ENCODE data around the gene RNMT. TPM values are rescaled to one million over a fixed set of nuclear protein-coding genes. Genes with fewer than 3 reads are reported as not detected.
"Not testable (repeated sequence)": the region's sequence is repeated elsewhere in the genome, so short reads cannot be mapped to it uniquely, and the experiment has no call there.

RNMT gene
- total RNA-seq (10 to 100 TPM; 11.4 to 73.5 (median 31.3) TPM), polyA plus RNA-seq (10 to 100 TPM in 2 of 3 donors, 1 to 10 TPM in 1; 9.0 to 11.5 (median 10.1) TPM)
- long read RNA-seq, donor 1, full-length matches to known transcripts = 4 of 9 reads
- long read RNA-seq, donor 1, partial matches to known transcripts = 5 of 9 reads
- long read RNA-seq, donor 1, other reads (novel, unspliced or antisense) = 0 of 9 reads
- long read RNA-seq, donor 2, full-length matches to known transcripts = 5 of 5 reads
- long read RNA-seq, donor 2, partial matches to known transcripts = 0 of 5 reads
- long read RNA-seq, donor 2, other reads (novel, unspliced or antisense) = 0 of 5 reads
- long read RNA-seq, donor 3 = 0 reads
- long read RNA-seq, donor 4 = 0 reads
- long read RNA-seq, donor 5 = 0 reads
- long read RNA-seq, donor 6, full-length matches to known transcripts = 3 of 8 reads
- long read RNA-seq, donor 6, partial matches to known transcripts = 5 of 8 reads
- long read RNA-seq, donor 6, other reads (novel, unspliced or antisense) = 0 of 8 reads
- long read RNA-seq, donor 7, full-length matches to known transcripts = 3 of 3 reads
- long read RNA-seq, donor 7, partial matches to known transcripts = 0 of 3 reads
- long read RNA-seq, donor 7, other reads (novel, unspliced or antisense) = 0 of 3 reads
- long read RNA-seq, donor 8, full-length matches to known transcripts = 2 of 2 reads
- long read RNA-seq, donor 8, partial matches to known transcripts = 0 of 2 reads
- long read RNA-seq, donor 8, other reads (novel, unspliced or antisense) = 0 of 2 reads
- long read RNA-seq, donor 9, partial matches to known transcripts = 6 of 7 reads
- long read RNA-seq, donor 9, other reads (novel, unspliced or antisense) = 0 of 7 reads
- long read RNA-seq, donor 10 = 0 reads

DNA sequence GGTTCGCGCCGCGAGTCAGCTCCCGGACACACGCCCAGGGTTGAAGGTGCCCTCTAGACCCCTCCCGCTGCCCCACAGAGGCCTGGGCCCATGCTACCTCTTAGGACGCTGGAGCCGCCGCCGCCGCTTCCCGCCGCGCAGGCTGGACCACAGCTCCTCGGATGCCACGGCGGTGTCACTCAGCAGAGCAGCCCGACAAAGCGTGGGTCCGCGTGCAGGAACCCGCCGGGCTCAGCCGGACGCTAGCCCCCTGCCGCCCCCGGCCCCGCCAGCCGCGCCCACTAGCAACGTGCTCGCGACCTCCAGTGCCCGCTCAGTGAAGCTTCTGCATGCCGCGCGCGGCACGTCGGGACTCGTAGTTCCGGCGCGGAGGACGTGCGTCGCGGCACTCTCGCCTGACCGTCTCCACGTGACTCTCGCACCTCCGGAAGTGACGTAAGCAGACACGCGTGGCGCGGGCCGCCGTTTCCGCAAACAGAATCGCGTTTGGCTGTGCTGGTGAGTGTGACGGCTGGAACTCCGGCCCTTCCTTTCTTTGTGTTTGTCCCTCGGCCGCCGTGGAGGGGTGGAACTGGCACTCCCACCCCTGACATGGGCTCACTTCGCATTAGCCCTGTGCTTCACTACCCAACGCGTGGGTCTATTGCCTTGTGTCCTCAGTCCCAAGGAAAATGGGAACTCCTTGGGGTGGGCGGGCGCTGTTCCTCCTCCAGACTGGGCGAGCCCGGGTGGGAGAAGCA is at the start of gene RNMT, which contains the start of gene FAM210A:
RNMT (plus strand) TSS at position 442 of the 740 bp plus-strand sequence. CDS start 4,845 bp downstream, outside the sequence.
FAM210A (minus strand) TSS at position 327 of the 740 bp plus-strand sequence. CDS start 44,481 bp downstream, outside the sequence.
- peaks cover 13 to 53% (median 39%) of the 10 kb centered on the region in 4 donors for H3K4me1 ChIP-seq
- peak; percentile 96 to 99 for DNase-seq
- no peaks in the 10 kb centered on the region for H3K27me3 ChIP-seq
- peak within 1 kb of the TSS; percentile 92 to 97 (median 94) for H3K27ac ChIP-seq
- WGBS, 5 donors = 0 to 1% (median 1%) methylated on average over 21 to 76 of the region's 76 CpGs
- TF ChIP-seq POLR2AphosphoS5 (IDR thresholded peaks at IDR 0.05) (peak; percentile 93 to 99 (median 98)), POLR2A (IDR thresholded peaks at IDR 0.05) (peak in 1 of 4 donors; percentile 24), EP300 (IDR thresholded peaks at IDR 0.05) (no peak)
- intact Hi-C loops (cut with DNase I; ENCODE audit: low total_unique reads) = no loop called here
- peak within 1 kb of the TSS; percentile 74 to 100 (median 98) for H3K4me3 ChIP-seq
- H3K36me3 ChIP-seq = no peaks in the 10 kb centered on the region
- H3K9me3 ChIP-seq = no peaks in the 10 kb centered on the region

DNA sequence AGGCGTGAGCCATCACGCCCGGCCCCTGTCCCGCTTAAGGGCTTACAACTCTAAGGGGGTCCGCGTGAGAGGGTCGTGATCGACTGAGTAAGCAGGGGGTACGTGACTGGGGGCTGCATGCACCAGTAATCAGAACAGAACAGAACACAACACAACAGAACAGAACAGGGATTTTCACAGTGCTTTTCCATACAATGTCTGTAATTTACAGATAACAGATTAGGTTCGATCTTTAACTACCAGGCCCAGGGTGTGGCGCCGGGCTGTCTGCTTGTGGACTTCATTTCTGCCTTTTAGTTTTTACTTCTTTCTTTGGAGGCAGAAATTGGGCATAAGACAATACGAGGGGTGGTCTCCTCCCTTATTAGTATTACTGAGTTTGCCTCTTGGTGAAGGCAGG is 49.1 kb upstream of the RNMT start:
- H3K9me3 ChIP-seq; H3K36me3 ChIP-seq; H3K4me3 ChIP-seq; H3K27me3 ChIP-seq; DNase-seq; H3K4me1 ChIP-seq; H3K27ac ChIP-seq; intact Hi-C loops (cut with DNase I; ENCODE audit: low total_unique reads): not testable (repeated sequence)
- 96 to 99% (median 98%) methylated on average over 13 of the region's 13 CpGs for WGBS, 5 donors

DNA sequence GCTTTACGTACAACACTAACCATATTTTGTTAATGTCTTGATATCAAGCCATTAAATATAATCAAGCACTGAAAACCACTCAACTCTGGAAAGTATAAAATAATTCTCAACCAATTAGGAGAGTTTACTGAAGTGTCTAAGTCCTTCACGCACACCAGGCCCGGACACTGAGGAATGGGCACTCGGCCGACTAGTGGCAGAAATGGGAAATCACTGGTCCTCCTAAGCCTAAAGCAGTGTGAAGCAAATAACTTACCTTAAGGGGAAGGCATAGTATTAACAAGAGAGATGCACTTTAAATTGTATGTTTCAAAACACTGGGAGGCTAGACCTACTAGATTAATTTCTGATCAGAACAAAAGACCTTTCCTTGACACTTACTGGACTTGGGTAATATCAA is 45.9 kb upstream of the RNMT start:
- Histone ChIP-seq H3K9me3 (no peaks in the 10 kb centered on the region), H3K4me3 (no peak overlapping the region), H3K27me3 (no peaks in the 10 kb centered on the region), H3K36me3 (peaks cover 0 to 6% (median 2%) of the 10 kb centered on the region in 4 donors), H3K27ac (no peak overlapping the region), H3K4me1 (peaks cover 0 to 6% (median 0%) of the 10 kb centered on the region in 4 donors)
- peak in 1 of 2 donors; percentile 20 for DNase-seq
- intact Hi-C loops (cut with DNase I; ENCODE audit: low total_unique reads) = no loop called here
- TF ChIP-seq, protein P1, sequence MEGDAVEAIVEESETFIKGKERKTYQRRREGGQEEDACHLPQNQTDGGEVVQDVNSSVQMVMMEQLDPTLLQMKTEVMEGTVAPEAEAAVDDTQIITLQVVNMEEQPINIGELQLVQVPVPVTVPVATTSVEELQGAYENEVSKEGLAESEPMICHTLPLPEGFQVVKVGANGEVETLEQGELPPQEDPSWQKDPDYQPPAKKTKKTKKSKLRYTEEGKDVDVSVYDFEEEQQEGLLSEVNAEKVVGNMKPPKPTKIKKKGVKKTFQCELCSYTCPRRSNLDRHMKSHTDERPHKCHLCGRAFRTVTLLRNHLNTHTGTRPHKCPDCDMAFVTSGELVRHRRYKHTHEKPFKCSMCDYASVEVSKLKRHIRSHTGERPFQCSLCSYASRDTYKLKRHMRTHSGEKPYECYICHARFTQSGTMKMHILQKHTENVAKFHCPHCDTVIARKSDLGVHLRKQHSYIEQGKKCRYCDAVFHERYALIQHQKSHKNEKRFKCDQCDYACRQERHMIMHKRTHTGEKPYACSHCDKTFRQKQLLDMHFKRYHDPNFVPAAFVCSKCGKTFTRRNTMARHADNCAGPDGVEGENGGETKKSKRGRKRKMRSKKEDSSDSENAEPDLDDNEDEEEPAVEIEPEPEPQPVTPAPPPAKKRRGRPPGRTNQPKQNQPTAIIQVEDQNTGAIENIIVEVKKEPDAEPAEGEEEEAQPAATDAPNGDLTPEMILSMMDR (IDR thresholded peaks at IDR 0.05) = peak in 3 of 7 experiments; percentile 13 to 38 (median 26)
- TF ChIP-seq EP300 (IDR thresholded peaks at IDR 0.05) = no peak
- 66 to 84% (median 72%) methylated on average over 5 of the region's 5 CpGs for WGBS, 5 donors

DNA sequence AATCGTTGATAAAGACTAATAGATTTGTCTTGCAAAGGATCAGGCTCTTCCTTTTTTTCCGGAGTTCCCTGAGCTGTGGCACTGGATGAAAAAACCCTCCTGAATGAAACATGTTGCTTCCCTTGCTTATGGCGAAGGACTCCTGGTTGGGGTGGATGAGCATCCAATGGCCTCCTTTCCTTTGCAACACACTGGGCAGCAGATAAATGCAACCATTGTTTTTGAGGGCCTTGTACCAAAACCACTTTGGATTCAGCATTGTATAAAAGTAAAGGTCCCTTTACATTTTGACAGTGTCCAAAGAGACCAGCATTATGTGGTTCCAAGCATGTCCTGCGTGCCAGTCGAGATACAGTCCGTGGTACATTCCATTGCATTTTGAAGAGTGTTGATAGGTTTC is 44.8 kb upstream of the RNMT start:
- no peak for TF ChIP-seq POLR2AphosphoS5 (IDR thresholded peaks at IDR 0.05)
- TF ChIP-seq, protein P1 (IDR thresholded peaks at IDR 0.05) = no peak
- TF ChIP-seq EP300 (IDR thresholded peaks at IDR 0.05) = no peak
- TF ChIP-seq POLR2A (IDR thresholded peaks at IDR 0.05) = no peak
- no peak for DNase-seq
- Histone ChIP-seq H3K9me3 (no peaks in the 10 kb centered on the region), H3K4me1 (peaks cover 0 to 6% (median 0%) of the 10 kb centered on the region in 4 donors), H3K27me3 (no peaks in the 10 kb centered on the region), H3K27ac (no peak overlapping the region), H3K36me3 (peaks cover 0 to 6% (median 2%) of the 10 kb centered on the region in 4 donors), H3K4me3 (no peak overlapping the region)
- 92 to 98% (median 94%) methylated on average over 6 of the region's 6 CpGs for WGBS, 5 donors
- intact Hi-C loops (cut with DNase I; ENCODE audit: low total_unique reads) = no loop called here

Data from stomach (tissue), 19 donors.